ENCODE data around the gene ARL6IP4. TPM values are rescaled to one million over a fixed set of nuclear protein-coding genes. Genes with fewer than 3 reads are reported as not detected.

The ARL6IP4 gene
- total RNA-seq, 2 experiments from 2014 or later = 166 to 175 TPM

DNA sequence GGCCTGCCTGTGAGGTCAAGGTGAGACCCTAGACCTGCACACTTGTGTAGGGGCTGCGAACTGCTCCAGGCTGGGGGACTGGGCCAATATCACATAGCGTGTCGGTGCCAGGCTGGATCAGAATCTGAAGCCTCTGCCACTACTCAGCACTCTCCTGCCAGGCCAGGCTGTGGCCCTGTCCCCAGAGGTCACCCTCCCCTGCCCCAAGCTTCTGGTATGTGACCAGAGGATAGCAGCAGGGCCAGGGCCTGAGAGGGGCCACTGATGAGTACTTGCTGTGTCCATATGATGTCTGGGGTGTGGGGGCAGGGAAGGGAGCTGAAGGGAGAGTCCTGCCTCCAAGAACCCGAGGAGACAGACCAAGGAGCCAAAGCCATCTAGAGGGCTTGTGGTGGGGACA lies 17.8 kb downstream of the ARL6IP4 start:
- Mint-ChIP-seq H3K27me3 (no peaks in the 10 kb centered on the region), H3K36me3 (ENCODE audit: low read depth) (no peaks in the 10 kb centered on the region), H3K9me3 (no peaks in the 10 kb centered on the region), H3K4me1 (peaks cover 3% of the 10 kb centered on the region), H3K4me3 (no peak overlapping the region), H3K27ac (no peak overlapping the region)
- CTCF ChIA-PET = no interaction called here
- POLR2A ChIA-PET = no interaction called here
- DNase-seq = no peak

DNA sequence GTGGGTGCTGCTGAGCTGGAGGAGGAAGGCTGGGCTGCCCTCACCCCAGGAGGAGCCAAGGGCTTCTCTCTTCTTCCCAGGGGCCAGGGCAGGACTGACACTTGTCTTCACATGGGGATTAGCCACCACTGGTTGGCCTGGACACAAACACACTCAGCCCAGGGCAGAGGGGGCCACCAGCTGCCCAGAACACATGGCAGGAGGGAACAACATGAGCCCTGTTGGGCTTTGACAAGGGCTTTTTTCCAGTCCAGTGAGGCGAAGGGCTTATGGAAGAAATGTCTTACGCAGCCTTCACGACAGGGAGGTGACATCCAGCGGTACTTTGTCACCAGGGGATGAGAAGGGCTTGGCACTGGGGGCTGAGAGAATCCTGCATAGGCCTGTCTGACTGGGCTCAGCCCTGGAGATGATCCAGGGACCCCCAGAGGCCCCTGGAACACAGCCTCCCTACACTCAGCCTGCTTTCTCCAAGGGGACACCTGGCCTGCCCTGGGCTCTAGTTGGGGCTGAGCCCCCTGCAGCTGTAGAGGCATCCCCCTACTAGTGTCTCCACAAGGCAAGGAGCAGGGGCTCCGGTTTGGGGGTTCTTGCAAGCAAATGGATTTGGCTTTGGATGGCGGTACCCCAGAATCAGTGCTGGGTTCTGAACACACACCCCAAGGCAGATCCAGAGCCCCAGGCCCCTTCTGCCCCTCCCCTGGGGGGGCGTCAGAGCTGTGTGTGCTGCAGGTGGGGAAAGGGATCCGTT lies 18.9 kb downstream of the ARL6IP4 start:
- ChIA-PET POLR2A (no interaction called here), CTCF (no interaction called here)
- no peaks in the 10 kb centered on the region for H3K9me3 Mint-ChIP-seq
- H3K4me1 Mint-ChIP-seq = no peaks in the 10 kb centered on the region
- no peak overlapping the region for H3K27ac Mint-ChIP-seq
- no peaks in the 10 kb centered on the region for H3K27me3 Mint-ChIP-seq
- H3K4me3 Mint-ChIP-seq = no peak overlapping the region
- no peak for DNase-seq
- H3K36me3 Mint-ChIP-seq (ENCODE audit: low read depth) = no peaks in the 10 kb centered on the region

- POLR2A ChIA-PET = no interaction called here
- no peak overlapping the region for H3K4me3 Mint-ChIP-seq
- no peaks in the 10 kb centered on the region for H3K9me3 Mint-ChIP-seq
- H3K27ac Mint-ChIP-seq = no peak overlapping the region
- CTCF ChIA-PET = interaction anchor here (0.5 kb wide), 1 partner anchor 278 kb away, joined by 4 read pairs; no protein-coding TSS in a partner anchor
- H3K36me3 Mint-ChIP-seq (ENCODE audit: low read depth) = no peaks in the 10 kb centered on the region
- no peaks in the 10 kb centered on the region for H3K27me3 Mint-ChIP-seq
- DNase-seq = no peak
- H3K4me1 Mint-ChIP-seq = no peaks in the 10 kb centered on the region
Measured at GRCh38 chr12:122999986-123000420, 19.5 kb downstream of the ARL6IP4 start.

DNA sequence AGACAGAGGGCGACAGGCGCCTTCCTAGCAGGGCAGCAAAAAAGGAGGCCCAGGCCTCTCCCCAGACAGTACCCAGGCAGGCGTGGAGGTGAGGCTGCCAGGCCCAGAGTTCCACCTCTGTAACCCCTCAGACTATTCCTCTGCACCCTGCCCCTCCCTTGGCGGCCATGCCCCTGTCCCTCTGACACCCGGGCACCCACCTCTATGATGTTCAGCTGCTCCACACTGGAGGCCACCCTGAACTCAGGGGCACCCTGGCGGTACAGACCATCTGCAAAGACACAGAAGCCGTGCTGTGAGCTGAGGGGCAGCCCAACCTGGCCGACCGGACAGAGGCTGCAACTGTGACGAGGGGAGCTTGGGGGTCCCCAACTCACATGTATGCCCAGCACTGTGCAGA lies 20.1 kb downstream of the ARL6IP4 start:
- H3K36me3 Mint-ChIP-seq (ENCODE audit: low read depth) = no peaks in the 10 kb centered on the region
- H3K4me3 Mint-ChIP-seq = no peak overlapping the region
- no peaks in the 10 kb centered on the region for H3K4me1 Mint-ChIP-seq
- no peak overlapping the region for H3K27ac Mint-ChIP-seq
- ChIA-PET CTCF (no interaction called here), POLR2A (no interaction called here)
- DNase-seq = no peak
- H3K27me3 Mint-ChIP-seq = no peaks in the 10 kb centered on the region
- H3K9me3 Mint-ChIP-seq = no peaks in the 10 kb centered on the region

DNA sequence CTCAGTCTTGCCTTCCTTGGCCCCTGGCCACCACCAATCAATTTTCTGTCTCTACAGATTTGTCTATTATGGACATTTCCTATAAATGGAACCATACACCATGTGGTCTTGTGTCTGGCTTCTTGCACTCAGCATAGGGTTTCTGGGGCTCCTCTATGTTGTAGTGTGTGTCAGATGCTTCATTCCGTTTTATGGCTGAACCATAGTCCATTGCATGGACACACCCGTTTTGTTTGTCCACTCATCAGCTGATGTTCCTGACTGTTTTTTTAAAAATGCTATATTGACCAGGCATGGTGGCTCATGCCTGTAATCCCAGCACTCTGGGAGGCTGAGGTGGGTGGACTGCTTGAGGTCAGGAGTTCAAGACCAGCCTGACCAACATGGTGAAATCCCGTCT lies 21.0 kb downstream of the ARL6IP4 start:
- Mint-ChIP-seq H3K4me3 (no peak overlapping the region), H3K9me3 (no peaks in the 10 kb centered on the region), H3K4me1 (no peaks in the 10 kb centered on the region), H3K27me3 (no peaks in the 10 kb centered on the region), H3K36me3 (ENCODE audit: low read depth) (no peaks in the 10 kb centered on the region), H3K27ac (no peak overlapping the region)
- POLR2A ChIA-PET = no interaction called here
- DNase-seq = no peak
- CTCF ChIA-PET = no interaction called here

DNA sequence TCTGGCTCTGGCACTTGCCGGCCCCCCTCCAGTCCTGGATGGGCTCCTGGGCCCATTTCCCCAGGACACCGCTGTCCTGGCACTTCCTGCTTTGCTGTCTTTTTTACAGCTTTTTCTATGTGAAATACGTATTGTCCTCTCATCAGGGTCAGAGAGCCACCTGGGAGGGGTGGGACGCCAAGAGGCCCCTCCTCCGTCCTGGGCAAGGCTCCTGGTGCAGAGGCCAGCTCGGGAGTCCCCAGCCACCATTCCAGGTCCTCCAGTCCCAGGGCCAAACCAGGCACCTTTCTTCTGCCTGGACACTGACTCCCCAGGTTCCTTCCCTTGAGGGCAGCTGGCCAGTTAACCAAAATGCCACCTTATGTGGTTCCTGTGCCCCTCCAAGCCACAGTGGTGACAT lies 22.8 kb downstream of the ARL6IP4 start:
- Mint-ChIP-seq H3K4me3 (no peak overlapping the region), H3K27me3 (no peaks in the 10 kb centered on the region), H3K4me1 (no peaks in the 10 kb centered on the region), H3K9me3 (no peaks in the 10 kb centered on the region), H3K36me3 (ENCODE audit: low read depth) (no peaks in the 10 kb centered on the region), H3K27ac (no peak overlapping the region)
- no peak for DNase-seq
- ChIA-PET POLR2A (no interaction called here), CTCF (no interaction called here)

DNA sequence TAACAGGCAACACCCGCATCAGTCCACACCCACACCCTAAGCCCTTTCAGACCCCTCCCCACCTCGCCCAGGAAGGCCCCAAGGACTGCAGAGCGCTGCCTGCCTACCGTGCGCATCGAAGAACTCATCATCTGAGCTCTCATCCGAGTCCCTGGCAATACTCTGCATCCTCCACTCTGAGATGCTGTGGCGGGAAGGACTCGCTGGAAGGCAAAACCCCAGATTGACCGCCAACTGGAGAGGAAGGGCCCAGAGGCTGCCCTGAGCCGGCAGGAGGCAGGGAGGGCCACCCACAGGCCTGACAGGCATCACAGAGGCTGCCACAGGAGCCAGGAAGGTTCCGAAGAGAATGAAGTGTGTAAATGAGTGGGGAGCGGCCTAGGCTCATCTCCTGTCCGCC lies 23.8 kb downstream of the ARL6IP4 start:
- POLR2A ChIA-PET = no interaction called here
- Mint-ChIP-seq H3K27me3 (no peaks in the 10 kb centered on the region), H3K36me3 (ENCODE audit: low read depth) (no peaks in the 10 kb centered on the region), H3K4me3 (no peak overlapping the region), H3K27ac (no peak overlapping the region), H3K4me1 (no peaks in the 10 kb centered on the region), H3K9me3 (no peaks in the 10 kb centered on the region)
- DNase-seq = no peak
- CTCF ChIA-PET = no interaction called here

- POLR2A ChIA-PET = no interaction called here
Measured at GRCh38 chr12:123005081-123005626, 24.7 kb downstream of the ARL6IP4 start.

GRCh38 chr12:123006977-123007376 lies 26.5 kb downstream of the ARL6IP4 start:
- DNase-seq = no peak
- ChIA-PET CTCF (interaction anchor here (0.9 kb wide), 1 partner anchor 11 kb away, joined by 3 read pairs; no protein-coding TSS in a partner anchor), POLR2A (no interaction called here)
- no peaks in the 10 kb centered on the region for H3K9me3 Mint-ChIP-seq
- H3K4me1 Mint-ChIP-seq = no peaks in the 10 kb centered on the region
- H3K27me3 Mint-ChIP-seq = no peaks in the 10 kb centered on the region
- H3K4me3 Mint-ChIP-seq = no peak overlapping the region
- no peaks in the 10 kb centered on the region for H3K36me3 Mint-ChIP-seq (ENCODE audit: low read depth)
- no peak overlapping the region for H3K27ac Mint-ChIP-seq

More at GRCh38 chr12:123005081-123005626, 24.7 kb downstream of the ARL6IP4 start:
- H3K36me3 Mint-ChIP-seq (ENCODE audit: low read depth) = no peaks in the 10 kb centered on the region
- H3K27me3 Mint-ChIP-seq = no peaks in the 10 kb centered on the region
- CTCF ChIA-PET = no interaction called here
- DNase-seq = no peak
- H3K4me1 Mint-ChIP-seq = no peaks in the 10 kb centered on the region
- H3K4me3 Mint-ChIP-seq = no peak overlapping the region
- H3K27ac Mint-ChIP-seq = no peak overlapping the region
- no peaks in the 10 kb centered on the region for H3K9me3 Mint-ChIP-seq

DNA sequence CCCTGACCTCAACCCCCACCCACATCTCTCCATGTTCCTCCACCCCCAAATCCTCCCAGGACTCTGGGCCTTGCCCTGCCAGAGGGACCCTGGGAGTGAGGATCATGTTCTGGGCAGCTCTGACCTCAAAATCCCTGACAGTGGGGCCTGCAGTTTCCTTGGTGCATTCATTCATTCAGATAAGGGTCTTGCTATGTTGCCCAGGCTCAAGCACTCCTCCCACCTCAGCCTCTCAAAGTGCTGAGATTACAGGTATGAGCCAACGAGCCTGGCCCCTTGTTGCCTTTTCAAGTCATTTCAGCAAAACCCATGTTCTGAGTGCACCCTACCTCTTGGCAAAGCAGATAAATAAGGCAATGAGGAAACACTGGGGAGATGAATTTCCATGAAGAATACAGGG lies 29.6 kb downstream of the ARL6IP4 start:
- ChIA-PET CTCF (no interaction called here), POLR2A (no interaction called here)
- no peaks in the 10 kb centered on the region for H3K9me3 Mint-ChIP-seq
- H3K27me3 Mint-ChIP-seq = no peaks in the 10 kb centered on the region
- no peak overlapping the region for H3K27ac Mint-ChIP-seq
- no peak for DNase-seq
- H3K36me3 Mint-ChIP-seq (ENCODE audit: low read depth) = no peaks in the 10 kb centered on the region
- H3K4me1 Mint-ChIP-seq = no peaks in the 10 kb centered on the region
- H3K4me3 Mint-ChIP-seq = no peak overlapping the region

DNA sequence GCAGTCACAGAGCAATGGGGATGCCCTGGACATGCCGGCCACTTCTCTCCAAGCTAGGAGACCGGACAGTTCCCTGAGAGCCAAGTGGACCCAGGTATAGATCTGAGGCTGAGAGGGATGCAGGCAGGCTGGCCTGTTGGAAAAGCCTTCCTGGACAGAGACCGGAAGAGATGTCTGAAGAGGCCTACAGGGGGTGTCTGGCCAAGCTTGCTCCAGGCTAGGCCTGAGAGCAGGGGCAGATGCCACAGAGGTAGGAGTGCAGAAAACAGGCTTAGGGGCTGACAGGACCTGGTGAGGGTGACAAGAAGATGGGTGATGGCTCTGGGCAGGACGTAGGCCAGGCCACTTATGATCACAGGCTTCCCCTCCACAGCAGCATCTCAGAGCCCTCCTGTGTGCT lies 30.2 kb downstream of the ARL6IP4 start:
- Mint-ChIP-seq H3K27me3 (no peaks in the 10 kb centered on the region), H3K4me3 (no peak overlapping the region), H3K36me3 (ENCODE audit: low read depth) (no peaks in the 10 kb centered on the region), H3K27ac (no peak overlapping the region), H3K4me1 (no peaks in the 10 kb centered on the region), H3K9me3 (no peaks in the 10 kb centered on the region)
- no peak for DNase-seq
- POLR2A ChIA-PET = no interaction called here
- CTCF ChIA-PET = no interaction called here

DNA sequence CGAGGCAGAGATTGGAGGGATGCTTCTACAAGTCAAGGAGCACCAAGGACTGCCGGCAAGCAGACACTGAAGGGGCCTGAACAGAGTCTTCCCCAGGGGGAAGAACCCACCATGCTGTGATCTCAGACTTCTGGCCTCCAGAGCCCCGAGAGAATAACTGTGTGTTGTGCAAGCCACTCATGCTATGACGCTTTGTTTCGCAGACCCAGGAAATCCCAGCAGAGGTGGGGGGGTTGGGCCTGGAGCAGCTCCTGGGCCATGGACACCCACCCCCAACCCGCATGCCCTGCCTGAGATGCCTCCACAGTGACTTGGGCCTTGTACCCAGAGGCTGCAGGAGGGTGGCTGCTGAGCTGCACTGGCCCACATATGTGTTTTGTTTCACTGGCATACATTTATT lies 31.2 kb downstream of the ARL6IP4 start:
- CTCF ChIA-PET = no interaction called here
- DNase-seq = no peak
- H3K27ac Mint-ChIP-seq = no peak overlapping the region
- no peaks in the 10 kb centered on the region for H3K9me3 Mint-ChIP-seq
- POLR2A ChIA-PET = no interaction called here
- H3K27me3 Mint-ChIP-seq = no peaks in the 10 kb centered on the region
- no peaks in the 10 kb centered on the region for H3K36me3 Mint-ChIP-seq (ENCODE audit: low read depth)
- no peaks in the 10 kb centered on the region for H3K4me1 Mint-ChIP-seq
- no peak overlapping the region for H3K4me3 Mint-ChIP-seq

GRCh38 chr12:123013185-123014095 lies 33.0 kb downstream of the ARL6IP4 start:
- H3K9me3 Mint-ChIP-seq = no peaks in the 10 kb centered on the region
- DNase-seq = no peak
- no peaks in the 10 kb centered on the region for H3K36me3 Mint-ChIP-seq (ENCODE audit: low read depth)
- POLR2A ChIA-PET = no interaction called here
- CTCF ChIA-PET = interaction anchor here (0.6 kb wide), 1 partner anchor 516 kb away, joined by 3 read pairs; no protein-coding TSS in a partner anchor
- H3K27me3 Mint-ChIP-seq = no peaks in the 10 kb centered on the region
- no peaks in the 10 kb centered on the region for H3K4me1 Mint-ChIP-seq
- H3K27ac Mint-ChIP-seq = no peak overlapping the region
- H3K4me3 Mint-ChIP-seq = no peak overlapping the region
